HTR-8/SVneo (cell line): Measurements from ENCODE around the gene TCP11.
A peak's percentile ranks its signal among the peaks of the same experiment; 100 is the strongest.
"Not testable (repeated sequence)": the region's sequence is repeated elsewhere in the genome, so short reads cannot be mapped to it uniquely, and the experiment has no call there.

ENCODE experiments used
- DNase-seq: peaks from one replicate; pipeline ENCODE4 v3.0.0; 2011; ENCODE audit warnings: low spot score, mixed read lengths; ENCODE audit not compliant: insufficient read length
- FAIRE-seq: peaks from 2 replicates; lab custom pipeline; 2011; peaks lifted over from hg19 to GRCh38; lab: Jason Lieb, UNC

Gene TCP11

GRCh38 chr6:35148167-35148741 lies 7.1 kb upstream of the TCP11 start:
- DNase-seq (no peak), FAIRE-seq (no peak)

DNA sequence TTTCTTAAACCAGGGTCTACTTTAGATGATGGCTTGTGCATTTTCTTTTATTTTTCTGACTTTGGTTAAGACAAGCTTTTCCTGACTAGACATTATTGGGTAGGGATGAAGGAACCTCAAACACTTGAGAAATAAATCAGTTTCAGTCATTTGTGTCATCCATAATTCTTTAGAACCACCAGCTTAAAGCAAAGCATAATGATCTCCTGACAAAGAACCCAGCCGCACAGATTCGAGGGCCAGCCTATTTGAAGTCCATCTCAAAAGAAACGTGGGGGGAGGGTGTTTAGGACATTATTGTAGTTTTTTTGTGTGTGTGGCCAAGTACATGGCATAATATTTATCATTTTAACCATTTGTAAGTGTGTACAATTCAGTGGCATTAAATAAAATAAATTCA lies 6.3 kb upstream of the TCP11 start:
- FAIRE-seq (no peak), DNase-seq (no peak)

DNA sequence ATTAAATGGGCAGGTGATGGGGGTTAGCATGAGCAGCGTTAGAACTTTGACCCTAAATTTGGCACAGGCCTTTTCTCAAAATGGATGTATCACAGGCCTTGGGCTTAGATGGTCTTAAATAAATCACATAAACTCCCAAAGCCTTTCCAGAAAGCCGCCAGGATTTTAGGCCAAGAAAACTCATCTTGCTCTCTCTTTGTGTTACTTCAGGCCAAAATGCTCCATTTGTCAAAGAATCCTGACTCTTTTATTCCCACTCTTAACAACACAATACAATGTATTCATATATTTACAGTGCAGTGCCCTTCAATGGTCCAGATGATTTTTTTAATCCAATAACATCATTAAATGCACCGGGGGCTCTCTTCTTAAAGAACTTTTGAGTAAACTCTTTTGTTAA lies 5.9 kb upstream of the TCP11 start:
- FAIRE-seq (no peak), DNase-seq (no peak)

- peak; percentile 68 for DNase-seq
- no peak for FAIRE-seq
Measured at GRCh38 chr6:35146453-35146852, 5.3 kb upstream of the TCP11 start.

DNA sequence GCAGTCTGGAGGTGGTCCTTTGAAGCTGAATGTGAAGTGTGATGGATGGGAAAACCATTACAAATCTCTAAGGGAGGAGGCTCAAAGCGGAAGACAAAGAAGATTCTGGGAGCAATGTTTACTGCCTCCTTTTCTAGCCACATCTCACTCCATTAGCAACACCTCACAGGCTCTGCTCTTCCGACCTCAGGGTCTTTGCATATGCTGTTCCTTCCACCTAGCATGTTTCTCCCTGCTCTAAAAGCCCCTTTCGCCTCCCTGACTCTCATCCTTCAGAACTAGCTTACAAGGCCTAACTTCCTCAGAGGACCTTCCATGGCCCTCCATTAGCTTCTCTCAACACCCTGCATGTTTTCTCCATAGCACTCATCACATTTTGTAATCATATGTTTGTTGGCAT lies 4.6 kb upstream of the TCP11 start:
- DNase-seq: no peak
- no peak for FAIRE-seq

- peak; percentile 20 for FAIRE-seq
- DNase-seq: peak; percentile 40
Measured at GRCh38 chr6:35142588-35143569, 1.7 kb upstream of the TCP11 start.

DNA sequence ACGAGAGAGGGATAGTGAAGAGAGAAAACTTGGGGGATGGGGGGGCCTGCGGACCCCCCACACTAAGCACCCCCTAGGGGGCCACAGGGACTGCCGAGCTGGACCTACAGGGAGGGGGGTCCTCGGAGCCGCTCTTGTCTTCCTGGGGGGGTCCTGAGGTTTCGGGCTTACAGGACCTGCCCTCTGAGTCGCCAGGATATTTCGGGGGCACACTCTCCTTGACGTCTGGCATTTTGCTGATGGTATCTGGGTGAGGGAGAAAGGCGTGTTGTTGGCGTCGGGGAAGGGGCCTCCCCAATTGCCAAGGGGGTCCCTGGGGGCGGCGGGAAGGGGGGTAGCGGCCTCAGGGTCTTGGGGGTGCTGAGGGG lies 516 bp downstream of the TCP11 start:
- no peak for DNase-seq
- no peak for FAIRE-seq

DNA sequence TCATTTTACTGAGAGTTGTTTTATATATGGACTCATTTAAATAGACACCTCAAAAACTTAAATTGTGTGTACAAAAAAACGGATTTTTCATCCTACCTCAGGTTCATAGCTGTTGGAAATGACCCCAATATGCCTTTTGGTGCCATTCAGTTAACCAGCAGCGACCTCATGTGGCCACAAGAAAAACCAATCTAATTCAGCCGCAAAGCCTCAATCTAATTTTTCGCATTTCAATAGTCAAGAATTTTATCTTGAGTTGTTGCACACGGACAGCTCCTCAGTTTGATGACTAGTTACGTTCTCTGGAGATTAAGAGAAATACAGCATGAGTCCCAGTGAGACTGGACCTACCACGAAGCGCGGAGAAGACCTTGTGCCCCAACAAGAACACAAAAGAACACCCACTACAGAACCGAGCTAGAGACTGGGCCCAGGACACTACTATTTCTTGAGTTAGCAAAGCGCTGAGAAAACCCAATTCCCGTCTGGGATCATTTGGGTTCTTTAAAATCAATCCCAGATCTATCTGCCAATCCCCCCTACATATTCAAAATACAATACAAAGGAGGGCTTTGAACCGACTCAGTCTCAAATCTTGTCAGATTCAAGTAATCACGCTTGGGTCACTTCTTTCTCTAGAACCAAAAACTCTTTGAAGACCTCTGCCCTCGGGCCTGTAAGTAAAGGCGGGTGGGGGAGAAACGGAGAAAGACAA lies 1.1 kb downstream of the TCP11 start:
- FAIRE-seq (no peak), DNase-seq (peak; percentile 59)

DNA sequence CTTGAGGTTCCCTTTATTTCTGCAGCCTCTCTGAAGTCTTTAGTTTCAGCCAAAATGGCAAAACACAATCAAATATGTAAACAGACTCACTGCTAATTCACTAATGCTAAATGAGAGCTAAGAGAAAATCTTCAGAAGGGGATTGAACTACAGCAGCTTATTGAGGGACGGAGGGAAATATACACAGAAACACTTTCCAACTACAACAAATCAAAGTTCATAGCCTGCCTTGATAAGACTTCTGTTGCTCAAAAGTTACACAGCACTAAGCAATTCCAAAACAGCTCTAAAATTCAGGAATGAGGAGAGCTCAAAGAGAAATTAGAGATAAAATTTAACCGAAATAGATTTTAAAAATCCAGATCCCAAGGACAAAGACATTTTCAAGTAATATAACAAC lies 1.7 kb downstream of the TCP11 start:
- FAIRE-seq (no peak), DNase-seq (no peak)

- FAIRE-seq, DNase-seq: not testable (repeated sequence)
Measured at GRCh38 chr6:35138191-35138590, 2.9 kb downstream of the TCP11 start.

DNA sequence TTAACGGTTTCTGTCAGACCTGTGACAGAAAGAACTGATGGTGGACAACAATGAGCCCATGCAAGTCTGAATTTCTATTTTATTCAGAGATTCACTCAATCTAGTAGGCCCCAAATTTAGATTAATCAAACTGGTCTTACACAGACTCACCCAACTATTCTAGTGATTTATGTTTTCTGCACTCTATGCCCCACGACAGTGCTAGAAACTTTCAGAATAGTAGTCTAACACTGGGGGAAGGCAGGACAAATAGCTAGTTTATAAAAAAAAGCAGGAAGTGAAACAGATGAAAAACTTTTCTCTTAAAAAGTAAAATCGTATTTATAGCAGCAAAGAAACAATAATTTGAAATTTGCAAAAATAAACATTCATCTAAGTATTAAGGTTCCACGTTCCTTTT lies 5.0 kb downstream of the TCP11 start:
- DNase-seq: no peak
- no peak for FAIRE-seq

DNA sequence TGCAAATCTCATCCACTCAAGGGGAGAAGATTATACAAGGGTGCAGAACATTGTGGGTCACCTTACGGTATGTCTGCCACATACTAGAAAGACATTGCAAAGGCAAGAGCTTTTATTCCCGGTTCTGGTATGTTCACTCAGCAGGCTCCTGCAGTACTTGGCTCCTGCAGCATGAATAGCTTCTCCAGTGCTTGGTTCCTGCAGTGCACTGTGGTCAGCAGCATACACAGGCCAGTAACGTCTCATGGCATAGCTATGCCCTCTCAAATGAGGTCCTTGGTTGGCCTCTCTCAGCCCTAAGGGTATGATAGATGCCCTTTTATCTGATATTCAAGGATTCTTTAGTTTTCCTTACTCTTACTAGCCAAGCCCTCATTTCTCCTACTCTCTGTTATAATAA lies 12.6 kb downstream of the TCP11 start:
- DNase-seq: no peak
- no peak for FAIRE-seq

DNA sequence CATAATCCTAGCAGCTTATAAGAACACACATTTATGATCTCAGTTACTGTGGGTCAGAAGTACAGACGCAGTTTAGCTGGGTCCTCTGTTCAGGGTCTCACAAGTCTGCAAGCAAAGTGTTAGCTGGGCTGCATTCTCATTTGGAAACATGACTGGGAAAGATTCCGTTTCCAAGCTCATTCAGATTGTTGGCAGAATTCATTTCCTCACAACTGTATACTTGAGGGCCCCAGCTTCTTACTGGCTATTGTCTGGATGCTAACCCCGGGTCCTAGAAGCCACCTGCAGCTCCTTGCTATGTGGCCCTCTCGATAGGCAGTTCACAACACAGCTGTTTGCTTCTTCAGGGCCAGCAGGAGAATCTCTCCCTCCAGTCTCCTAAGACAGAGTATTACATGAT lies 13.1 kb downstream of the TCP11 start:
- FAIRE-seq (no peak), DNase-seq (no peak)

DNA sequence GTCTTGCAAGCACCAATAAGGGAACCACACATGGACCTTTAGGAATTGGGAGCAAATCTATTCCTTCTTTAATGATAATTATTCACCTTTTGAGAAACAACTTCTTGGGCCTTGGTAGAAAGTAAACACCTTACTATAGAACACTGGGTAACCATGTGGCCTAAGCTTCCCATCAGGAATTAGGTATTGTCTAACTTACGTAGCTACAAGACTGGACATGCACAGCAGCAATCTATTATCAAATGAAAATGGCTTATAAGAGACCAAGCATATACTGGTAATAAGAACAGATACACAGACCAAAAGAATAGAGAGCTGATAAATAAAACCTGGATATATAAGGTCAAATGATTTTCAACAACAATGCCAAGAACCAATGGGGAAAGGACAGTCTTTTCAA lies 16.8 kb downstream of the TCP11 start:
- FAIRE-seq (peak; percentile 9), DNase-seq (no peak)

DNA sequence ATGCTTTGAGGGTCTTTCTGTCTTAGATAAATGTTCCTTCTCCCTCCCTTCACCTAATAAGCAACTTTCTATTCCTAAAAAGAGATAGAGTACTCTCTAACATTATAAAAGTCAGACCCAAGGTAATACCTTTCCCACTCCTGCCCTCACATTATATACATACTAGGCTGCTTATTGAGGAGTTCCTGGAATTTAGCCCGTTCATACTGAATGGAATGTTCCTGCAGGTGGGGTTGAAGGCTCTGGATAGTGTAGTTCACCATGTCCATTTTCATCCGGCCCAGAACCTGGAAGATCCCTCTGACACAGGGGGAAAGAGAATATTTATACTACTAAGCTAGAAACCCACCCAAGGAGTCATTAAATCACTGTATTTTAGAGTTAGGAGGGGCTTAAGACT lies 20.4 kb downstream of the TCP11 start:
- FAIRE-seq (no peak), DNase-seq (no peak)

GRCh38 chr6:35108309-35108885 lies 32.7 kb downstream of the TCP11 start:
- DNase-seq (no peak), FAIRE-seq (no peak)

- FAIRE-seq, DNase-seq: not testable (repeated sequence)
Measured at GRCh38 chr6:35107761-35108160, 33.4 kb downstream of the TCP11 start.

- DNase-seq, FAIRE-seq: not testable (repeated sequence)
Measured at GRCh38 chr6:35107208-35107607, 33.9 kb downstream of the TCP11 start.

GRCh38 chr6:35106061-35106460 lies 35.1 kb downstream of the TCP11 start:
- not testable (repeated sequence) for FAIRE-seq, DNase-seq

GRCh38 chr6:35105078-35105477 lies 36.1 kb downstream of the TCP11 start:
- no peak for DNase-seq

DNA sequence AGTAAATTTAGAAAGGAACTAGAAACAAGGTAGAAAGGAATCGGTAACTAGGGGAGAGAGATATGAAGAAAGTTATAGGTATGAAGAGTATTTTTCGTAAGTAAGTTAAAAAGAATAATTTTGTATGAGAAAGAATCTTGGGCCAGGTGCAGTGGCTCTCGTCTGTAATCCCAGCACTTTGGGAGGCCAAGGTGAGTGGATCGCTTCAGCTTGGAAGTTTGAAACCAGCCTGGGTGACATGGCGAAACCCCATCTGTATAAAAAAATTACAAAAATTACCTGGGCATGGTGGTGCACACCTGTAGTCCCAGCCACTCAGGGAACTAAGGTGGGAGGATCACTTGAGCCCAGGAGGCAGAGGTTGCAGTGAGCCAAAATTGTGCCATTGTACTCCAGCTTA lies 42.0 kb downstream of the TCP11 start:
- FAIRE-seq (no peak), DNase-seq (no peak)

More at GRCh38 chr6:35105078-35105477, 36.1 kb downstream of the TCP11 start:
- no peak for FAIRE-seq
